RKO (cell line): Measurements from ENCODE around the gene DSCAM.

Source experiments
- DNase-seq: peaks from one replicate; pipeline ENCODE4 v3.0.0-alpha.2; 2016; ENCODE audit warnings: low spot score

DSCAM gene

DNA sequence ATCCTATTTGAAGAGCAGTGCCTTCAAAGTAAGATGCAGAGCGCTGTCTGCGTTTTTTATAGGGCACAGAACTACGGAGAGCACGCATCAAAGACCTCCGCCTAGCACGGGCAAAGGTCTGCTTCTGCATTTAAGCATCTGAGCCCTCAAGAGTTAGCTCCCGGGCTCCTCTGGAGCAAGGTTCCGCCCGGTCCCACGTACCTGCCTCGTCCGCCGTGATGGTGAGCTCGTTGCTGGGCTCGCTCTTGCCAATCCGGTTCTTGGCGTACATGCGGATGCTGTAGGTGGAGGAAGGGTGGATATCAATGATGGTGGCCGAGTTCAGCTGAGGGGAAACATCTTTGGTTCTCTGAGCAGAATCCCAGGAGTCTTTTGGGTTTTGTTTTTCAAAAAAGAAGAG is 668.2 kb downstream of the DSCAM start:
- DNase-seq: no peak

DNA sequence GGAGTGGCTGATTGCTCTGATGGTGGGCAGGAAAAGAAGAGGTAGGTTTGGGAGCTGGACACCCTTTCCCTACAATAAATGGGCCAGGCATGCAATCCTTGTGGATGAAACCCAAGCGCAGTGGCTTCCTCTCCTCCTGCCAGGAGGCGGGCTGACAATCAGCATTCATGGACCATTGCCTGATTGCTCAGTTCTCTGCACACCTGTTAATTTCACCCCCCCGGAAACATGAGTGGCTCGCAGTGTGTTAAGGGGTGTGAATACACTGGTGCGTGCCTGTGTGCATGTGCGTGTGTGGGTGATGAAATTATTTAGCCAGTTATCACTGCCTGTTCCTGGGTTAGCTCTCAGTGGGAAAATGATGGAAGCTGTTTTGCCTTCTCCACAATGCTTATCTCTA is 669.0 kb downstream of the DSCAM start:
- DNase-seq: no peak

DNA sequence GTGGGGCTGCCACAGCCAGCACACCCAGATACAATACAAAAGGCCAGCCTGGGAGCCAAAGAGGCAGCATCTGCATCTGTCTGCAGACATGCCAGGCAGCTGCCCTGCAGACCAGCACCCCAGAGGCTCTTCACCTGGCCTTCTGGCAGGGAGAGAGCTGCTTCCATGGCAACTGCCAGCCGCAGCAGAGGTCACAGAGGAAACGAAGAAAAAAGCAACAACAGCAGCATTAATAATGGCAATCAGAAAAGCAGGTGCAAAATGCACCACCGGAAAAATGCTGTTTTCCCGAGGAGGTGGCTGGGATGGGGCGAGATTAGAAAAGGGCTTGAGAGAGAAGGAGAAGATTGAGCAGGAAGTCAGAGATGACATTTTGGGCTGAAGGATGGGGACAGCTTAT is 670.2 kb downstream of the DSCAM start:
- DNase-seq: no peak

DNA sequence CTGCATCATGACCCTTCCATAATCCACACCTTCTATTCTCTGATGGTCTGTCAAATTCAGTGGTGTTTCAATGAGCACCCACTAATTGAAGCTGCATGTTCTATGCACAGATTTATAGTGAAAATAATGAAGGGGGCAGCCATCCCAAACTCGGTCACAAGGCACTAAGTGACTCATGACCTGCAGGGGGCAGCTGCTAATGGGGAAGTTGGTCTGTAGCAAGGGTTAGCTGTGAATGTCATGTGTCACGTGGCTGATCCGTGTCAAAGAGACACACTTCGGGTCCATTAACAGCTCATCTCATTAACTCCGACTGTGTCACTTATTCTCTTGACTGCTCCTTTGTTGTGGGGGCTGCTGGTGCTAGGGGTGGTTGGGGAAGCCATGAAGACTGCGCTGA is 673.1 kb downstream of the DSCAM start:
- no peak for DNase-seq

DNA sequence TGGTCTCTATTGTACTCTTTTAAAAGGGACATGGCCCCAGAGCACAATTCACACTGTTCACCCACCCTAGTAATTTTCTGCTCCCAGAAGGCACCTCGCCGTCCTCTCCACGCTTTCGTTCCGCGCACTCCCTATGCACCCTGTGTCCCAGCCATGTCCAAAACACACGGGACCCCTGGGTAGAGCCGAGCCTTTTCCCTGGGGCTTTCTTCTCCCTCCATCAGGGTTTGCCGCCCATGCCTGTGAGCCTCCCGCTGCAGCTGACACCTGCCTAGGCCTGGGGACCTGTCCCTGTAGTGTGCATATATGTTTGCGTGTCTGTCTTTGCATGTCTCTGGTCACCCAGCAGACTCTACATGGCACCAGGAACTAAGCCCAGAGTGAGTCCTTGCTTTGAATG is 677.0 kb downstream of the DSCAM start:
- no peak for DNase-seq

DNA sequence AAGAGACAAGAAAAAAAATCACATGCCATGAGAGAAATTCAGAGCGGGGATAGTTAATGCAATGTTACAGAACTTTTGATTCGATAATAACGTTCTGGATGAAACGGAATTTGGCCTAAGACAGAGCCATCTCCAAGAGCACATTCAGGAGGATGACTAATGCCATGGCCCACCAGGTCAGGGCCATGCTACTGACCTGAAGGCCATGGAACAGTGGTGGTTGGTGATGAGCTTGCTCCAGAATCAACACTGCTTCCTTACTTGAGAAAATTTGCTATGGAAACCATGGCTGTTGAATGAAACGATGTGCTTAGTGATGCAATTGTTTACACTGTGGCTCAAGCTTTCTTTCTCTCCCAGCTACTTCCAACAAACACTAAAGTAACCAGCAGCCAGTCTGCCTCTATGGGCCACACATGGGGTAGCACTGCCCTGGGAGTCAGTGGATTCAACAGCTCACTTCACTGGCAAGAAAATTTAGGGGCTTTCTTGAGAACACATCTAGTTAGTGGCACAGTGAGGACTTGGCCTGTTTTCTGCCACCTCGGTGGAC is 680.6 kb downstream of the DSCAM start:
- DNase-seq: no peak

DNA sequence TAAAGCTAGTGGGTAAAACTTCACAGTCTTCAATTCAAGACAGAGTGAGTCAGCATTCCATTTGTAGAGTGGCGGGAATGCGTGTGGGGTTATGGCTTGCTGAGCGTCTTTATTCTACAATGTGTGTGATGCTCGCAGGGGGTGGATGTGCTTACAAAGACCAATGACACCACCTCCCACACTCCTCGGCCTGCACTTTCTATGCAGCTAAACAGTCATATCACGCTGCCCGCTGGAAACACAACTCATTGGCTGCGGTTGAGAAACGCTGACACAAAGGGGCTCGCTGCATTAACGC is 681.2 kb downstream of the DSCAM start:
- DNase-seq: no peak

DNA sequence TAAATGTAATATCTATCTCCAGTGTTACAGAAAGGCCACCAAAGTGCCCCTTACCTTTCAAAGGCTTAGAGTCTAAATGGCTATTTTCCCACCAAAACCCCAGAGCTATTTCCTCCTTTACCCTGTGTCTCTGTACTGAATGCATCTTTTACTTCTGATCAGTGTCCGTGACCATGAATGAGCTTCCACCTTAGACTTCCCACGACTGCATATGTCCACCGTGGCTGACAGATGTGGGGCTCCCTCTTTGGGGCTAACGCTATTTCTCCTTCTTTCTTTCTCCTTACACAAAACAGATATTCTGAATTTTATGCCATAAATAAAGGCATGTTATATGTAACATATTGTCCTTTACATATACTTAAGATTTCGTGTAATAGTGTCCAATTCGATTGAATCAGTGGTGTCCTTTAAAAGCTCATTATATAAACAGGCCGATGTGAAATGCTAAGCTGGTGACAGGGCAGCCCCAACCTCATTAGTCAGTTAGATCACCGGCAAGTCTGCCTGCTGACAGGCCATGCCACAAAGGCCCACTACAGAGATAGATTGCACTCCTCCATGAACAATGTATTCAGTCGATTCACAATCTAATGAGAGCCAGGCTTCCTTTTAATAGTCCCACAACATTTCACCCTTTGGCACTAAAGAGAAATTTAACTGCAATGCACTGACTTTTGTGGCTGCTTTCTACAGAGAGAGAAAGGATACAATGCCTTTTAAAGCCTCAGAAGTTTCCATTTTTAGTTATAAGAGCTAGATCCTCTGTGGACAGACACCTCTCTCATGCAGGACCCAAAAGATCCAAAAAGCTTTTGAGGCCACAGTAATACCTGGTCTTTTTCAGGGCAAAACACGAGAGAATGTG is 681.8 kb downstream of the DSCAM start:
- DNase-seq: no peak

DNA sequence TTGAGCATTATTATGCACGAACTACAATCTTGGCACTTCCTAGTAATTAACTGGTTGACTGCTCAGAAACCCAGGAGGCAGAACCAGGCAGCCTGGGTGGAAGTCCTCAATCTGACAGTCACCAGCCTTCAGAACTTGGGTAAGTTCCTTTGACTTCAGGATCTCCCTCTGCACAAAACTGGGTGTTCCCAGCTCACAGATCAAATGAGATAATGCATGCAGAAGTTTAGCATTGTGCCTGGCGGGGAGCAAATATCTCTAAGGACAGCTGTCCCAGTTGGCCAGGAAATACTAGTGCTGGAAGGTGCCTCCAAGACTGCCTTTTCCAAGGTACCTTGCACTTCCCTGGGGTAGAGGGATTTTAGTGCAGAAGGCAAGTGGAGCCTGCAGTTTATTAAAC is 684.9 kb downstream of the DSCAM start:
- no peak for DNase-seq

DNA sequence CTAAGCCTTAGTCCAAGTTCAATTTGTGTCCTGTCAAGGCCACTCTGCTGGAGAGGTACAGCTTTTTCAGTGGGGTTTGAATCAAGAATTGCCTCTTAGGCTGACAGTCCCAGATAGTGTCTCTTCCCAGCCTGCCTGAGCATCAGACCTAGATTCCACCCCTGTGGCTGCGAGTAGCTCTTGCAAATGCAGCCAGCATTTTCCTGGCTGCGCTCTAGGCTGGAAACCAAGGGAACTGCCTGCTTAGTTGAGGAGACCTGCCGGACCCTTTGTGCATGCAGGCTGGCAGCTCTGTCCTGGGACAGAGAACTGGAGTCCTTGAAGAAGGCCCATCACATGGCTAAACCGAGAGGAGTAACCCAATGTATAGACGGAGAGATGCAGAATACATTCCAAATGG is 686.0 kb downstream of the DSCAM start:
- no peak for DNase-seq

DNA sequence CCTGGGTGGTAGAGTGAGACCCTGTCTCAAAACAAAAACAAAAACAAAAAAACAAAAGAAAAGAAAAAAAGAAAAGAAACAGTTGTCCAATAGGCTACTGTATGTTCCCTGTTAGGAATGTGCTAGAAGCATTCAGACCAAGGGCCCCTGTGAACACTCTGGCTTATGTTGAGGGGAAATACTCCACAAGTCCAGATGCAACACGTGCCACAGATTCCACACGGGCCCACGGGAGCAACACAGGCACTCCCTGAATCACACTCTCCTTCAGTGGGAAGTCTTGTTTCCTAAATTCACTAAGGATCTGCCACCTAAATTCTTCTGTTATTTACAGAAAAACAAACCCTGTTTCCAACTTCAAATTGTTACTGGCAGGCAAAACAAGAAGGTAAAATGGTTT is 688.6 kb downstream of the DSCAM start:
- DNase-seq: no peak

DNA sequence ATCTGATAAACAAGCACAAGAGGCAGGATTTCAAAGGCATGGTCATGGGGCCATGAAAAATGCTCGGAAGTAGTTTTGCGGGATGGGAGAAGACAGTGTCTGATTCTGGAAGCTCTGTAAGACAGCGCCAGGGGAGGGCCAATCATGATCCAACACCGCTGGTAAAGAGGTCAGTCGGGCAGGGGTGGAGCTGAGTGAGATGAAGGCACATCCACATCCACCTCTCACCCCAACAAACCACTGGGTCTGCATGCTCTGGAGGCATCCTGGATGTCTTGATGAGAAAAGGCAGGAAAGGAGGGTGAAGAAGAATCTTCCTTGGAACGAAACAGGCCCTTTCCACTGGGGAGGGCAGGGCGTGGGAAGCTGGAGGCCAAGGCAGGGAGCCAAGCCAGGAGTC is 691.4 kb downstream of the DSCAM start:
- DNase-seq: no peak

DNA sequence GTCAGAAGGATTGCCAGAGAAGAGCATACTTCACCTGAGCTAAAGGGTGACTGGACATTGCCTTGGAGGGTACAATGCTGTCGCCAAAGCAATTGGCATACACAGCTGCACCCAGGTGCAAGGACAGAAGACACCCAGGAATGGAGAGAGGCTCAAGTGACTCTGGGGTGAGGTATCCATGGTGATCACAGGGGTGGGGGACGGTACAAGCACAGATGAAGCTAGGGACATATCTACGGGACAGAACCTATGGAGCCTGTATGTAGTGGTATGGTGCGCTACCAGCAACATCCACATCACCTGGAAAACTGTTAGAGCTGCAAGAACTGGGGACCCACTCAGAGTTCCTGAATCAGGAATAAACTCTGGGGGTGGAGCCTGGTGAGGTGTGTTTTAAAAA is 693.6 kb downstream of the DSCAM start:
- no peak for DNase-seq

DNA sequence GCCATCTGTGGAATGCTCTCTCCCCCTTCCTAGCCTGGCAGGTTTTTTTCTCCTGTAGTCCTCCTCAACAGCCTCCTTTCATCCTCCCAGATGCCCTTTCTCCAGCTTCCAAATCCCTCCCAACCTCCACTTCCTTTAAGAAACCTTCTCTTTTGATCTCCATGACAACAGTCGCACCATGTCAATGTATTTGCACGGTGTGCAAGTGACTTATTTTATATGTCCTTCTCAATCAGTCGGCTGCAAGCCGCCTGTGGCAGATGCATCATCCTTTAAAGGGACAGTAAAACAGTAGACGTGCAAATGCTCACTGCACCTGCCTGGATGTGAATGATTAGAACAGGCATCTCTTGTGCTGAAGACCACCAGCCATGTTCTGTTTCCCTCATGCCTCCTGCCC is 694.5 kb downstream of the DSCAM start:
- no peak for DNase-seq

DNA sequence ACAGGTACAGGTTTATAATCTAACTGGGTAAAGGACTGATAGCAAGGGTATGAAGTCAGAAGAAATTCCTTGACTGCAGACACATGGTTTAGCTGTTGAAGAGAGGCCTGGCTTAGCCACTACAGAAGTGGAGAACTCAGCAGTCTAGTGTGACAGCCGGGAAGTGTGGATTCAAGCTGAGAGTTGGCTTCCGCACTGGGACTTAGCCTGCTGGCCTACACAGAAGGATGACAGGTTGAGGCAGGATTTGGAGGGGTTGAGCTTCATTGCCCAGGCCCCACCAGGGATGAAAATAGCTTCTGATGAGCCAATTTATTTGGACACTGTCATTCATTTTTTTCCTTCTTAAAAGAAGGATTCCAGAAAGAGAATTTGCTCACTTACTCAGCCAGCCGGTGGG is 695.3 kb downstream of the DSCAM start:
- DNase-seq: no peak

DNA sequence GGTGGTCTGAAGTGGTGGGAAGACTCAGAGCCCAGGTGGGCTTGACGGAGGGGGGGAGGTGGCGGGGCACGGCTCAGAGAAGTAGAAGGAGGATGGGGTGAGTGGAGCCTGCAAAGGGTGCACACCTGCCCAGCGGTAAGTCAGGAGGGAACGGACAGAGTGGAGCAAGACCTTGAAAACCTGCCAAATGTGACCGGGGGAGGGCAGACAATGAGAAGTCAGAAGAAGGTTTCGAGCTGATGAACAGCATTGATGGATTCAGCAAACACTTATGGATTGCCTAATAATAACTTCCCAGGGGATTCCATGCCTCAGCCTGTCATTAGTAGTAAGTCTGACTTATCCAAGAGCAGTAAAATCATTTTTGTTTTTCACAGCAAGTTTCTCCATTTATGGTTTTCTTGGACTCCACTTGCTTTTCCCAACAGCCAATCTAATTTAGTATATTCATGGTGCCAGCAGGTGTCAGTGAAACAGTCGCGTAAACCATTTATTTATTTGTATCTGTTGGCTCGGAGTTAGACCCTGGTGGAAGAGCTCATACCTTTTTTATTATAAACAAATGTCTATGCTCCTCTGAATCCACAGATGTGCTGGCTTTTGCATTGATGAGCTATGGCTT is 700.6 kb downstream of the DSCAM start:
- no peak for DNase-seq

DNA sequence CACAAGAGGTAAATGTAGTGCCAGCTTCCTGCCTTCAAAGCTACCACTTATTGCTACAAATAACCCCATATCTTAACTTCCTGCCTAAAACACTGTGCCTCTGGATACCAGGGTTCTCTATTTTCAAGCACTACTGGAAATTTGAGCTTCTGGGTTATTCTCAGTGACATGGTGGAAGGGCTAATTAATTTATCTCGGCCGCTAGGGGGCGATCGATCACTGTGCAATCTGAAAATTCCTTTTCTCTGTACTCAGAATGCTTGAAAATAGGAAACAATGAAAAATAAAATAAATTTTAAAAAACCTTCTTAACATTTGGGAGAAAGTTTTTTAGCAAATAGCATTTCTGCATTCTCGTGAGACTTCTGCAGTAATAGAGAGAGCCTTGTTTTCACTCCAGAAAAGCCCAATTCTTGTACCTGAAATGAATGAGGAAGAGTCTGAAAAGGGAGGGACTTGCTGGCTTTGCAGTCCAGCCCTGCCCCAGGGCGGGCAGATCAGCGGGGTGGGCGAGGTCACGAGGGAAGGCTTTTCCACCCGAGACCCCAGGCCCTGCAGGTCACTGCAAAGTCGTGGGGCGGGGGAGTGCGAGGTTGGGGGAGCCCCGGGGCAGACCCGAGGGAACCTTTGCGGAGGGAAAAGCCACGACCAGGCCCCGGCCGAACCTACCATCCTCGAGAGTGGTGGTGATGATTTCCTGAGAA is 703.0 kb downstream of the DSCAM start:
- DNase-seq: peak; percentile 53

DNA sequence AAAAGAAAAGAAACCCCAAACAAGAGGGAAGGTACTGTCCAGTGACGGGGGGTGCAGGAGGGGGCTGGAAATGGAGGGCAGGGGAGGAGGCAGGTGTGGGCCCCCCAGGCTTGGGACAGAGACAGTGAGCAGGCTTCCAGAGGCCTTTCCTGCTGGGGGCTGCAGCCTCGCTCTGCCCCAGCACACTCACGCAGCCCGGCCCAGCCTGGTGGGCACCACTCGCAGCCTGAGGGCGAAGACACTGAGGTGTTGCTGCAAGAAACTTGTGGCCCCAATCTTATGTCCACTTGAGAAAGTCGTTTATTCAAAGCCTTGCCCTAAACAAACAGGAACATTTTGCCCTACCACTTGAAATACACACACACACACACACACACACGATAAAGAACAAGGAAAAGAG is 705.3 kb downstream of the DSCAM start:
- no peak for DNase-seq

DNA sequence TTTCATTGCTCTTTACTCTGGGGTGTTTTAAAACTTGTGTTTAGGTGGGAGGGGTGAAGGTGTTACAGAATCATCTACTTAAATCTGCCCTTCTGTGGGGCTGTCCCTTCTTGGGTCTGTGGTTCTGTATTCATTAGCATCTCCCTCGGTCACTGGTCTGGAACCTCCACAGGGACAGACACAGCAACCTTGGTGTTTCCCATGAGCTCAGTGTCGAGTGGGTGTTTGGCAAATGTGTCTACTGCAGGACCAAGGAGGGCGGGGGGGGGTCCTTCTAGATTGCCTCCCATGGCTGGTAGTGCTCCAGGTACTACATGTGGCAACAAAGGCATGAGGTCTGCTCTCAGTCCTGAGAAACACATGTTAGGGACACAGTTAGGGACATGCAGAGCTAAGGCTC is 706.3 kb downstream of the DSCAM start:
- no peak for DNase-seq

DNA sequence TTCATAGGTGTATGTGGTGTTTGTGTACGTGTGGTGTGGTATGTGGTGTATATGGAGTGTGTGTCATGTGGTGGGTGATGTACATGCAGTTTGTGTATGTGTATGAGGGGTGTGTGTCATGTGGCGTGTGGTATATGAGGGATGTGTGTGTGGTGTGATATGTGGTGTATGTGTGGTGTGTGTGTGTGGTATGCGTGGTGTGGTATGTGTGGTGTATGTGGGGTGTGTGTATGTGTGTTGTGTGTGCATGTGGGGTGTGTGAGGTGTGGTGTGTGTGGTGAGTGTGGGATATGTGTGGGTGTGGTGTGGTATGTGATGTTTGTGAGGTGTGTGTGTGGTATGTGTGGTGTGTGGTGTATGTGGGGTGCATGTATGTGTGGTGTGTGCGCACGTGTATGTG is 707.3 kb downstream of the DSCAM start:
- no peak for DNase-seq

DNA sequence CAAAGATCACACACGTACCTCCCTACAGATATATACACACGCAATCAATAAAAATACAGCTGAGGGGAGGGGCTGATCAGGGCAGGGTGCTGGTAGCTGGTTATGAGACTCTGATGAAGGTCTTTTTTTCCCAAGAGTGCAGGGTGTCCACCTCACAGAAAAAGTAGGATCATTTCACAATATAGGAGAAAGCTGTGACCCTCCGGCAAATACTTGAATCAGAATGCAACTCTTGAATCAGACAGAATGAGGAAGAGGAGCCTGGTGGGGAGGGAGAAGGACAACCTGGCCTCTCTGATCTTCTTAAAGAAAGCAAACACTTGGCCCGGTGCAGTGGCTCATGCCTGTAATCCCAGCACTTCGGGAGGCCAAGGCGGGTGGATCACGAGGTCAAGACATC is 710.4 kb downstream of the DSCAM start:
- DNase-seq: no peak

DNA sequence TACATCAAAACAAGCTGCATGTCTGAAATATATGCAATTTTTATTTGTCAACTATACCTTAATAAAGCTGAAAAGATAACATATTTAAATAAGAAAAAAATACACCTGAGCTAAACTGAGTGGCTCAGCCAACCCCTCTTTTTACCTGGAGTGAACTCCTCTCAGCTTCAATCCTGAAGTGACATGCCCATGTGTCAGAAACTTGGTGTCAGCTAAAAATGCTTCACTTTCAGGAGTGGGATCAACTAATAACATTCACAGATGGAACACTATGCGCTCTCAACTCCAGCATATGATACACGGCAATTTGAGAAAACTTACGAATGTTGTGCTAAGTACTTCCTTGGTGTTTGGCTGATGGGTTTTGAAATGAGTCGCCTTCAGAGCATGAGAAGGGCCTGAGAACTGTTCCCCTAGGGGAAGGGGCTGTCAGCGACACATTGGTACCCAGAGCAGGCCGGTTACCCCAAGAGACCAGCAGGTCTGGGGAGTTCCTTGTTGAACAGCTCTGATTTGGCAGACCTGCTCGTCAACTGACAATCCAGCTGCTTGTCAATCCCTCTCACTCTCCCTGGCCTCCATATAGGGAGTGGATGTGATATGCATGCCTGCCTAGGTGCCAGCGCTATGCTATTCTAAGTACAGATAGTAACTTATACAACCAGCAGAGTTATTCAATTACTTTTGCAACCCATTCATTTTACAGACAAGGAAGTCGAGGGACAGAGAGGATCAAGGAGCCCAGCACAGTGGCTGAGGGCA is 712.0 kb downstream of the DSCAM start:
- DNase-seq: no peak
